ENCODE measurements around the gene SRC. TPM values are rescaled to one million over a fixed set of nuclear protein-coding genes. Genes with fewer than 3 reads are reported as not detected.

Gene SRC
- total RNA-seq, 1 experiment from 2014 or later, result 185 TPM

DNA sequence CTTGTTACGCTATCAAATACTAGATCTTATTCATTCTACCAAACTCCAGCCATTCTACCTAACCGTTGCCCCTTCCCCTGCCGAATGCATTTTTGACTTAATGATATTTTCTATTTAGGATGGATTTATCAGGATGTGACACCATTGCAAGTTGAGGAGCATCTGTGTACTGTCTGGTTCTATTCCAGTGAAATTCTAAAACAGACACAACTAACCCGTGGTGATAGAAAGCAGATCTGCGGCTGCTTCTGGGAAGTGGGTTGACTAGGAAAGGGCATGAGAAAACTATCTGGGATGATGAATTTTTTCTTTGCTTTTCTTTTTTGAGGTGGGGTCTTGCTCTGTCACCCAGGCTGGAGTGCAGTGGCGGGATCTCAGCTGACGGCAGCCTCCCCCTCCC, 20.7 kb upstream of the SRC start:
- TF ChIP-seq, protein P1, sequence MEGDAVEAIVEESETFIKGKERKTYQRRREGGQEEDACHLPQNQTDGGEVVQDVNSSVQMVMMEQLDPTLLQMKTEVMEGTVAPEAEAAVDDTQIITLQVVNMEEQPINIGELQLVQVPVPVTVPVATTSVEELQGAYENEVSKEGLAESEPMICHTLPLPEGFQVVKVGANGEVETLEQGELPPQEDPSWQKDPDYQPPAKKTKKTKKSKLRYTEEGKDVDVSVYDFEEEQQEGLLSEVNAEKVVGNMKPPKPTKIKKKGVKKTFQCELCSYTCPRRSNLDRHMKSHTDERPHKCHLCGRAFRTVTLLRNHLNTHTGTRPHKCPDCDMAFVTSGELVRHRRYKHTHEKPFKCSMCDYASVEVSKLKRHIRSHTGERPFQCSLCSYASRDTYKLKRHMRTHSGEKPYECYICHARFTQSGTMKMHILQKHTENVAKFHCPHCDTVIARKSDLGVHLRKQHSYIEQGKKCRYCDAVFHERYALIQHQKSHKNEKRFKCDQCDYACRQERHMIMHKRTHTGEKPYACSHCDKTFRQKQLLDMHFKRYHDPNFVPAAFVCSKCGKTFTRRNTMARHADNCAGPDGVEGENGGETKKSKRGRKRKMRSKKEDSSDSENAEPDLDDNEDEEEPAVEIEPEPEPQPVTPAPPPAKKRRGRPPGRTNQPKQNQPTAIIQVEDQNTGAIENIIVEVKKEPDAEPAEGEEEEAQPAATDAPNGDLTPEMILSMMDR (IDR thresholded peaks at IDR 0.05; ENCODE audit: unreplicated experiment), result no peak
- CTCF ChIA-PET, result no interaction called here
- no peak for DNase-seq
- no TSS peak for BruUV-seq (replicated peaks)
- Mint-ChIP-seq H3K4me1 (ENCODE audit: low read depth, unreplicated experiment) (no peaks in the 10 kb centered on the region), H3K4me3 (ENCODE audit: low read depth, unreplicated experiment) (no peak overlapping the region), H3K36me3 (ENCODE audit: insufficient read depth, unreplicated experiment) (no peaks in the 10 kb centered on the region), H3K27ac (ENCODE audit: unreplicated experiment) (no peak overlapping the region), H3K9me3 (ENCODE audit: low read depth, unreplicated experiment) (peaks cover 4% of the 10 kb centered on the region), H3K27me3 (ENCODE audit: unreplicated experiment) (no peaks in the 10 kb centered on the region)
- intact Hi-C loops (cut with micrococcal nuclease; ENCODE audit: unreplicated experiment), result no loop called here

DNA sequence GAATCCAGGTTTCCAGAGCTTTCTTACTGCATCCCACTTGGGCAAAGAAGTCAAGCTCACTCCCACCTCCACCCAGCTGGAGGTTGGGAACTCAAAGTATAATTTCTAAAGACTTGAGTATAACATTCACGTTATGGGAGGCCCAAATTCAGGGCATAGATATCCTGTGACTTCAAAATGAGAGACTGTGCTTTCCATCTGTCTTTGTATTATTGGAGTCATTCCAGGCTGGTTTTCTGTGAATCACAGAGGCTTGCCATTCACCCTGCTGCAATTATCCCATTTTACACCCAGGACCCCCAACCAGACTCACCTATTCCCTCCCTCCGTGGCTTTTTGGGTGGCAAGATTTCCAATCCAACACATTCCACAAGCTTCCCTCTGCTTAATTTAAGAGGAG, 19.3 kb upstream of the SRC start:
- no TSS peak for BruUV-seq (replicated peaks)
- Mint-ChIP-seq H3K27me3 (ENCODE audit: unreplicated experiment) (no peaks in the 10 kb centered on the region), H3K9me3 (ENCODE audit: low read depth, unreplicated experiment) (peaks cover 4% of the 10 kb centered on the region), H3K27ac (ENCODE audit: unreplicated experiment) (no peak overlapping the region), H3K4me3 (ENCODE audit: low read depth, unreplicated experiment) (no peak overlapping the region), H3K4me1 (ENCODE audit: low read depth, unreplicated experiment) (no peaks in the 10 kb centered on the region), H3K36me3 (ENCODE audit: insufficient read depth, unreplicated experiment) (no peaks in the 10 kb centered on the region)
- no peak for DNase-seq
- TF ChIP-seq, protein P1 (IDR thresholded peaks at IDR 0.05; ENCODE audit: unreplicated experiment), result no peak
- intact Hi-C loops (cut with micrococcal nuclease; ENCODE audit: unreplicated experiment), result no loop called here
- CTCF ChIA-PET, result interaction anchor here (0.6 kb wide), 1 partner anchor 700 kb away, joined by 6 read pairs; no protein-coding TSS in a partner anchor

DNA sequence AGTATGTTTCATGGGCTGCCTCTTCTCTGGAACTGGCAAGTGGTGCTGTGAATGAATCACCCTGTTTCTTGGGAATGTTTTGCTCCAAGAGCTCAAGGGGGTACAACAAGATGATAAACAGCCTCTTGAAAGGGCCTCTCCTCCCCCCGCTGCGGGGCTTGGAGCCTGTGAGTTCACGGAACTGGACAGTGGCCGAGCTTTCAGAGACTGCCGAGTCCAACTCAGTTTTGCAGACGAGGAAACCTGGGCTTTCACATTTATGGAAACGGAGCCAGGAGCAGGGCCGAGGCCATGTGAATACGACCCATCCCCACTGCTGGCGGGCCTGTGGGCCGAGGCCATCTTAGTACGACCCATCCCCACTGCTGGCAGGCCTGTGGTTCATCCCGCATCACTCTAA, 18.2 kb upstream of the SRC start:
- no peaks in the 10 kb centered on the region for H3K36me3 Mint-ChIP-seq (ENCODE audit: insufficient read depth, unreplicated experiment)
- intact Hi-C loops (cut with micrococcal nuclease; ENCODE audit: unreplicated experiment), result no loop called here

DNA sequence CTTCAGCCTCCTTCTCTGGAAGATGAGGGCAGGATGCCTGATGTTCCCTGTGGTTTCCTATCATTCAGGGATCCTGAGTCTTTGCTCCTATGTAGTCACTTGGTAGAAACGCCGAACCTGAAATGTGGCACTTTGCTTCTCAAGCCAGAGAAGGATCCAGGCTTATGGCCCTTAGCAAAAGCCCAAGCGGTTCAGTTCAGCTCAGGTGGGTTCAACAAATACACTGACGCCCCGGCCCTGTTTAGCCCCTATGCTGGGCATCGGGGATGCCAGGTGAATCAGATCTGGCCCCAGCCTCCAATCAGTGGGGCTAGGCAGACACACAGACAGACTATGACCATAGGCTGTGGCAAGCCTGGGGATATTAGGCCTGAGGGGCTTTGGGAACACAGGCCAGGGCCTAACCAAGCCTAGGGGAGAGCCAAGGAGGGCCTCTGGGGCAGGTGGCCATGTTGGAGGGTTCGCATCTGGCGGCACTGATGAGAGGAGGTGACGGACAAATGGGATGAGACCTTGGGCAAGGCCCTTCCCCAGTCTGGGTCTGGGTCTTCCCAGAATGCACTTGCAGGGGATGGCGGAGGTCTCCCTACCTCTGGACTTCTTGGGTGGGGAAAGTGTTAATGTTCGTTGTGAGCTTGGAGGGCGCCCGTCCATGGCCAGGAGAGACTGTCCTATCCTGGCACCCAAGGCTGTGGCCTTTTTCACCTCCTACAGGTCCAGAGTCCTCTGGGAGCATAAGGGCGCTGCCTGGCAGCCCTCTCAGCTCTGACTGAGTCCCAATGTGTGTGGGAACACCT, 17.6 kb upstream of the SRC start:
- intact Hi-C loops (cut with micrococcal nuclease; ENCODE audit: unreplicated experiment), result no loop called here
- no peaks in the 10 kb centered on the region for H3K9me3 Mint-ChIP-seq (ENCODE audit: low read depth, unreplicated experiment)
- no peak for DNase-seq
- no peaks in the 10 kb centered on the region for H3K36me3 Mint-ChIP-seq (ENCODE audit: insufficient read depth, unreplicated experiment)
- peaks cover 8% of the 10 kb centered on the region for H3K4me1 Mint-ChIP-seq (ENCODE audit: low read depth, unreplicated experiment)
- H3K27ac Mint-ChIP-seq (ENCODE audit: unreplicated experiment), result no peak overlapping the region
- TF ChIP-seq, protein P1 (IDR thresholded peaks at IDR 0.05; ENCODE audit: unreplicated experiment), result no peak
- BruUV-seq (replicated peaks), result no TSS peak
- no peaks in the 10 kb centered on the region for H3K27me3 Mint-ChIP-seq (ENCODE audit: unreplicated experiment)
- no peak overlapping the region for H3K4me3 Mint-ChIP-seq (ENCODE audit: low read depth, unreplicated experiment)
- CTCF ChIA-PET, result no interaction called here

More for the DNA sequence above, 18.2 kb upstream of the SRC start:
- Mint-ChIP-seq H3K4me3 (ENCODE audit: low read depth, unreplicated experiment) (no peak overlapping the region), H3K27ac (ENCODE audit: unreplicated experiment) (no peak overlapping the region), H3K27me3 (ENCODE audit: unreplicated experiment) (no peaks in the 10 kb centered on the region), H3K4me1 (ENCODE audit: low read depth, unreplicated experiment) (peaks cover 8% of the 10 kb centered on the region), H3K9me3 (ENCODE audit: low read depth, unreplicated experiment) (peaks cover 3% of the 10 kb centered on the region)
- DNase-seq, result no peak
- CTCF ChIA-PET, result interaction anchor here (0.7 kb wide), 1 partner anchor 8 kb away, joined by 3 read pairs; no protein-coding TSS in a partner anchor
- no TSS peak for BruUV-seq (replicated peaks)
- TF ChIP-seq, protein P1 (IDR thresholded peaks at IDR 0.05; ENCODE audit: unreplicated experiment), result no peak
